IMR-90 (cell line): ENCODE results near the gene MAP3K3. TPM values are rescaled to one million over a fixed set of nuclear protein-coding genes. Genes with fewer than 3 reads are reported as not detected.

ENCODE experiments used
- ATAC-seq: fragments of 200-7000 bp; cut with Tn5 transposase; 2 replicates; pipeline ENCODE4 v1.9.1; 2020; ENCODE audit warnings: low read depth, mild to moderate bottlenecking, moderate library complexity
- BruUV-seq: library from RNA; stranded (reverse); fragments of 400-500 nt; replicated peaks from 2 replicates; lab custom pipeline; 2021; lab: Mats Ljungman, UMichigan
- CTCF ChIA-PET: fragments of 300-600 bp; formaldehyde crosslinking; extraction: SDS; loops from one replicate; lab custom pipeline; 2021; ENCODE audit warnings: antibody characterized with exemption; lab: Yijun Ruan, JAX
- POLR2A ChIA-PET: fragments of 300-600 bp; sonication (Branson Sonifier 250); formaldehyde crosslinking; loops from one replicate; lab custom pipeline; 2022; ENCODE audit warnings: antibody characterized with exemption; ENCODE audit not compliant: unreplicated experiment; lab: Charles Lee
- DNase-seq: peaks from one replicate; pipeline ENCODE4 v3.0.0; 2013
- H2AFZ ChIP-seq: replicated peaks from 2 replicates; pipeline ENCODE3; 2013; ENCODE audit warnings: low read length, mild to moderate bottlenecking; ENCODE audit not compliant: poor library complexity
- H2AK5ac ChIP-seq: 2 replicates; pipeline ENCODE4 v1.6.1; 2013; ENCODE audit warnings: low read depth, low read length, inconsistent platforms
- H2AK9ac ChIP-seq: replicated peaks from 2 replicates; pipeline ENCODE3; 2013; ENCODE audit warnings: mild to moderate bottlenecking, low read depth, low read length, moderate library complexity; ENCODE audit not compliant: poor library complexity
- H2BK120ac ChIP-seq: 2 replicates; pipeline ENCODE4 v1.6.1; 2013; ENCODE audit warnings: low read depth, low read length, inconsistent platforms
- H2BK15ac ChIP-seq: 3 replicates; pipeline ENCODE4 v1.6.1; 2013; ENCODE audit warnings: low read depth, low read length, inconsistent platforms
- H2BK20ac ChIP-seq: 2 replicates; pipeline ENCODE4 v1.6.1; 2013; ENCODE audit warnings: low read depth, mild to moderate bottlenecking, inconsistent platforms, low read length, moderate library complexity
- H2BK5ac ChIP-seq: 2 replicates; pipeline ENCODE4 v1.6.1; 2013; ENCODE audit warnings: mild to moderate bottlenecking, low read depth, low read length, inconsistent platforms; ENCODE audit not compliant: poor library complexity, severe bottlenecking
- H3K14ac ChIP-seq: replicated peaks from 2 replicates; pipeline ENCODE4 v1.6.1; 2013; ENCODE audit warnings: low read depth, low read length, inconsistent platforms
- H3K18ac ChIP-seq: 2 replicates; pipeline ENCODE4 v1.6.1; 2013; ENCODE audit warnings: low read depth, low read length, control low read depth
- H3K23ac ChIP-seq: 2 replicates; pipeline ENCODE4 v1.6.1; 2013; ENCODE audit warnings: low read depth, low read length, inconsistent platforms
- H3K27ac ChIP-seq: 2 replicates; pipeline ENCODE4 v1.5.1; 2013; ENCODE audit warnings: mild to moderate bottlenecking, control low read depth, low read length; ENCODE audit not compliant: insufficient read depth
- H3K27me3 ChIP-seq: 2 replicates; pipeline ENCODE4 v1.6.1; 2013; ENCODE audit warnings: low read length; ENCODE audit not compliant: control insufficient read depth, insufficient read depth
- H3K36me3 ChIP-seq: 2 replicates; pipeline ENCODE4 v1.6.1; 2013; ENCODE audit warnings: low read length, mixed read lengths; ENCODE audit not compliant: control insufficient read depth, insufficient read depth
- H3K4ac ChIP-seq: 2 replicates; pipeline ENCODE4 v1.6.1; 2013; ENCODE audit warnings: low read depth, low read length, inconsistent platforms
- H3K4me1 ChIP-seq: 2 replicates; pipeline ENCODE4 v1.6.1; 2013; ENCODE audit warnings: low read length, mixed read lengths; ENCODE audit not compliant: control insufficient read depth, insufficient read depth
- H3K4me2 ChIP-seq: 2 replicates; pipeline ENCODE4 v1.6.1; 2013; ENCODE audit warnings: low read depth, mild to moderate bottlenecking, control low read depth, low read length, moderate library complexity
- H3K4me3 ChIP-seq: 2 replicates; pipeline ENCODE4 v1.5.1; 2013; ENCODE audit warnings: low read depth, mild to moderate bottlenecking, control low read depth, low read length, moderate library complexity; ENCODE audit not compliant: insufficient read depth
- H3K56ac ChIP-seq: 2 replicates; pipeline ENCODE4 v1.6.1; 2013; ENCODE audit warnings: low read length, inconsistent platforms; ENCODE audit not compliant: insufficient read depth; ENCODE audit errors: extremely low read depth
- H3K79me1 ChIP-seq, 2 experiments: 2 replicates each; pipeline ENCODE4 v1.6.1; 2013; ENCODE audit warnings: low read length in 2 of 2, inconsistent platforms in 1 of 2, low read depth in 1 of 2
- H3K9ac ChIP-seq: 2 replicates; pipeline ENCODE4 v1.6.1; 2013; ENCODE audit warnings: low read depth, low read length, control low read depth
- H3K9me1 ChIP-seq: 2 replicates; pipeline ENCODE4 v1.6.1; 2013; ENCODE audit warnings: low read length, inconsistent platforms; ENCODE audit not compliant: insufficient read depth
- H3K9me3 ChIP-seq: 2 replicates; pipeline ENCODE4 v1.6.1; 2013; ENCODE audit warnings: low read length; ENCODE audit not compliant: control insufficient read depth, insufficient read depth
- H4K20me1 ChIP-seq: 2 replicates; pipeline ENCODE4 v1.6.1; 2013; ENCODE audit warnings: low read length, inconsistent platforms; ENCODE audit not compliant: insufficient read depth
- H4K5ac ChIP-seq: 2 replicates; pipeline ENCODE4 v1.6.1; 2013; ENCODE audit warnings: mild to moderate bottlenecking, low read depth, low read length, control low read depth
- H4K8ac ChIP-seq, 2 experiments: 2 replicates each; pipeline ENCODE4 v1.6.1; 2013; ENCODE audit warnings: low read depth in 2 of 2, low read length in 2 of 2, control low read depth in 1 of 2, inconsistent platforms in 1 of 2
- H4K91ac ChIP-seq: 2 replicates; pipeline ENCODE4 v1.6.1; 2013; ENCODE audit warnings: low read depth, low read length, inconsistent platforms; ENCODE audit not compliant: insufficient read depth
- CTCF ChIP-seq: conservative IDR thresholded peaks from 2 replicates; pipeline ENCODE4 v1.5.1; 2012; ENCODE audit warnings: mild to moderate bottlenecking, low read depth, low read length, improper control_type of control experiment
- MXI1 ChIP-seq: IDR thresholded peaks from 2 replicates; pipeline ENCODE4 v1.6.1; 2012; ENCODE audit warnings: low read depth, mild to moderate bottlenecking, low read length, moderate library complexity, borderline replicate concordance
- RAD21 ChIP-seq: IDR thresholded peaks from 2 replicates; pipeline ENCODE4 v1.6.1; 2012; ENCODE audit warnings: low read length, improper control_type of control experiment
- RFX5 ChIP-seq: IDR thresholded peaks from 2 replicates; pipeline ENCODE4 v1.8.0; 2012; ENCODE audit warnings: low read depth, mild to moderate bottlenecking, low read length, moderate library complexity
- SMC3 ChIP-seq: fragments of 150-350 bp; IDR thresholded peaks from 2 replicates; pipeline ENCODE4 v1.6.1; 2016; ENCODE audit warnings: low read depth, mild to moderate bottlenecking, antibody characterized with exemption, low read length, moderate library complexity
- WGBS, 2 experiments: methylation state at CpG; one replicate each; pipeline versions ENCODE4 v1.1.5 to v1.1.7; 2013; ENCODE audit warnings: missing lambda C conversion rate in 2 of 2; ENCODE audit not compliant: insufficient read length in 1 of 2; ENCODE audit errors: extremely low coverage in 2 of 2; 5-methylcytosine and 5-hydroxymethylcytosine counted together
- dilution Hi-C: fragments of 300-500 bp; cut with HindIII; formaldehyde crosslinking; loops from one replicate; pipeline ENCODE4 v1.14.3; 2018; ENCODE audit warnings: low sequenced_read_pairs; ENCODE audit not compliant: unreplicated experiment
- in situ Hi-C: fragments of 300-500 bp; cut with MboI; formaldehyde crosslinking; loops from 3 replicates; pipeline ENCODE4 v1.14.3; 2019; ENCODE audit warnings: low sequenced_read_pairs, inconsistent platforms, mixed read lengths
- intact Hi-C: fragments of 100-400 bp; cut with micrococcal nuclease; formaldehyde crosslinking; loops from 2 replicates; pipeline ENCODE4 v1.10.0; 2022
- polyA plus RNA-seq, 3 experiments: library from polyadenylated mRNA; depleted of rRNA; stranded (reverse); fragments of >200 nt; gene quantifications; 2 replicates each; pipeline ENCODE4 v1.2.3, GENCODE V29; 2012; ENCODE audit warnings: low replicate concordance in 1 of 3
- total RNA-seq: library from RNA; depleted of rRNA; stranded (reverse); fragments of >200 nt; gene quantifications from 2 replicates; pipeline ENCODE4 v1.2.3, GENCODE V29; 2012

Gene MAP3K3
- total and polyA plus RNA-seq, 2 of the 4 experiments (the other 2 are of a cell fraction): 19.1 to 25.6 TPM

- Histone ChIP-seq H3K4ac (no peak overlapping the region), H3K9ac (no peak overlapping the region), H3K4me1 (peaks cover 4% of the 10 kb centered on the region), H3K36me3 (peaks cover 6% of the 10 kb centered on the region), H3K27me3 (no peaks in the 10 kb centered on the region), H3K4me2 (no peak overlapping the region), H3K18ac (no peak overlapping the region), H2BK20ac (no peak overlapping the region), H2BK120ac (no peak overlapping the region), H4K20me1 (peaks cover 79% of the 10 kb centered on the region), H3K4me3 (no peak overlapping the region), H4K91ac (no peak overlapping the region), H3K27ac (no peak overlapping the region), H3K9me3 (no peaks in the 10 kb centered on the region), H2AFZ (no peak overlapping the region), H2AK5ac (0 out of 2 replicates have a peak overlapping the region, but pooled peaks have one; percentile 9), H4K8ac (no peak overlapping the region), H4K5ac (no peak overlapping the region), H2BK15ac (no peak overlapping the region), H3K23ac (no peak overlapping the region), H3K14ac (no peak overlapping the region), H2AK9ac (no peak overlapping the region), H2BK5ac (no peak overlapping the region), H3K79me1 (peaks cover 44 to 91% of the 10 kb centered on the region in 2 experiments), H3K9me1 (peaks cover 8% of the 10 kb centered on the region), H3K56ac (no peak overlapping the region)
- no peak for ATAC-seq
- ChIA-PET CTCF (no interaction called here), POLR2A (no interaction called here)
- no CpG with 5 or more reads among the region's 5 CpGs for WGBS, 2 experiments
- TF ChIP-seq CTCF (0 out of 2 replicates have a peak, but pooled peaks have one; percentile 26), RAD21 (peak; percentile 38), RFX5 (no peak), SMC3 (peak; percentile 32; the same call in 1 of the 2 replicates), MXI1 (no peak)
- intact Hi-C loops (loop anchor here (2.0 kb wide), 1 partner anchor 149 kb away; no protein-coding TSS in a partner anchor), dilution Hi-C loops (no loop called here), in situ Hi-C loops (no loop called here)
- no TSS peak for BruUV-seq
- DNase-seq: no peak
Observed at GRCh38 chr17:63573634-63574033, 48.6 kb upstream of the MAP3K3 start.
